ENCODE measurements around the gene OR52E8. TPM values are rescaled to one million over a fixed set of nuclear protein-coding genes. Genes with fewer than 3 reads are reported as not detected.

OR52E8 gene
- total RNA-seq, 4 donors from 2014 or later, result not detected

GRCh38 chr11:5851002-5851401 lies 6.5 kb downstream of the OR52E8 start:
- Histone ChIP-seq H3K36me3 (no peaks in the 10 kb centered on the region), H3K4me1 (no peaks in the 10 kb centered on the region), H3K27ac (no peak overlapping the region), H3K9me3 (peaks cover 0 to 15% (median 2%) of the 10 kb centered on the region in 4 donors), H3K27me3 (no peaks in the 10 kb centered on the region), H3K4me3 (no peak overlapping the region)
- DNase-seq (ENCODE audit: low spot score in 2 of 2), result no peak
- WGBS, 2 donors, result 88 to 96% methylated on average over 1 of the region's 1 CpG
- TF ChIP-seq POLR2A (IDR thresholded peaks at IDR 0.05) (no peak), CTCF (IDR thresholded peaks at IDR 0.05) (no peak)

DNA sequence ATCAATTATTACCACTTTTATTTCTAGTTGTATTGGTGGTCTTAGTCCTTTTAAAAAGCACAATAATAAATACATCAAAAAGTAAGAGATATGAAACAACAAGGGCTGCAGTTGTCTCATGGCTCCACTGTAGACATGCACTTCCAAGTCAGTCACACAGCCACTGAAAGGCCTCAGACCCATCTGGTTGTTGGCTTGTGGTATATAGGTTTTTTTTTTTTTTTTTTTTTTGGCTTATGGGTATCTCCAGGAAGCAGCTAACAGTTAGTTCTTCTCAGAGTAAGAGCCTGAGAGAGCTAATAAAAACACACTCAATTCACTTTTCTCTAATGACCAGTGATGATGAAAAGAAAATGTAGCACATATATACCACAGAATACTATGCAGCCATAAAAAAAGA lies 9.8 kb downstream of the OR52E8 start:
- H3K9me3 ChIP-seq, result peaks cover 0 to 11% (median 0%) of the 10 kb centered on the region in 4 donors
- no peak overlapping the region for H3K4me3 ChIP-seq
- no peak for DNase-seq (ENCODE audit: low spot score in 2 of 2)
- no peaks in the 10 kb centered on the region for H3K4me1 ChIP-seq
- no peaks in the 10 kb centered on the region for H3K36me3 ChIP-seq
- no peak overlapping the region for H3K27ac ChIP-seq
- H3K27me3 ChIP-seq, result no peaks in the 10 kb centered on the region
- TF ChIP-seq EP300 (IDR thresholded peaks at IDR 0.05), result no peak
- no peak for TF ChIP-seq POLR2A (IDR thresholded peaks at IDR 0.05)
- no peak for TF ChIP-seq CTCF (IDR thresholded peaks at IDR 0.05)

DNA sequence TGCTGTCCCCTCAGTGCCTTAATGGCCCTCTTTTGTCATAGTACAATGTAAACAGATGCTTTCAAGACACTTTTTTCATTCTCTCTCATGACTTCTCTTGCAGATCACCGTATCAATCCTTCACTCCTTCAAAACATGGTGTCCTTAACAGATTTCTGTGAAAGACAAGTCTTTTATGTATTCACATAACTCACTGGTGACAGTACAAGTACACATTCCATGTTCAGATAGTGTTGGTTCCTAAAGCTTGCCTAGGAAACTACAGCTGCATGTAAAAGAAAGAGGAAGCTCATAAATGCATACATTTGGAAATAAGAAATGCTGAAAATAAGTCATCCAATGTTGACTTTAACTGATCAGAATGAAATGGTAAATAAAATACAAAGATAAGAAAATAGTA lies 10.8 kb downstream of the OR52E8 start:
- 32 to 53% methylated on average over 1 of the region's 1 CpG for WGBS, 2 donors
- TF ChIP-seq EP300 (IDR thresholded peaks at IDR 0.05) (no peak), CTCF (IDR thresholded peaks at IDR 0.05) (no peak), POLR2A (IDR thresholded peaks at IDR 0.05) (no peak)

GRCh38 chr11:5841797-5842196 lies 15.7 kb downstream of the OR52E8 start, which contains the start of gene OR52E6:
OR52E6 (minus strand) TSS chr11:5841897; CDS start chr11:5841897, 0 bp downstream.
- Histone ChIP-seq H3K4me3 (no peak within 1 kb of the TSS), H3K27ac (no peak within 1 kb of the TSS), H3K27me3 (no peaks in the 10 kb centered on the region), H3K9me3 (no peaks in the 10 kb centered on the region), H3K36me3 (no peaks in the 10 kb centered on the region), H3K4me1 (no peaks in the 10 kb centered on the region)
- DNase-seq (ENCODE audit: low spot score in 2 of 2), result no peak
- TF ChIP-seq POLR2A (IDR thresholded peaks at IDR 0.05) (no peak), CTCF (IDR thresholded peaks at IDR 0.05) (no peak), EP300 (IDR thresholded peaks at IDR 0.05) (no peak)
- WGBS, 2 donors, result 32 to 70% methylated on average over 1 of the region's 1 CpG

More for the DNA sequence above, 10.8 kb downstream of the OR52E8 start:
- no peak overlapping the region for H3K4me3 ChIP-seq
- H3K36me3 ChIP-seq, result no peaks in the 10 kb centered on the region
- H3K27ac ChIP-seq, result no peak overlapping the region
- DNase-seq (ENCODE audit: low spot score in 2 of 2), result no peak
- H3K9me3 ChIP-seq, result peaks cover 0 to 3% (median 0%) of the 10 kb centered on the region in 4 donors
- H3K4me1 ChIP-seq, result no peaks in the 10 kb centered on the region
- no peaks in the 10 kb centered on the region for H3K27me3 ChIP-seq

DNA sequence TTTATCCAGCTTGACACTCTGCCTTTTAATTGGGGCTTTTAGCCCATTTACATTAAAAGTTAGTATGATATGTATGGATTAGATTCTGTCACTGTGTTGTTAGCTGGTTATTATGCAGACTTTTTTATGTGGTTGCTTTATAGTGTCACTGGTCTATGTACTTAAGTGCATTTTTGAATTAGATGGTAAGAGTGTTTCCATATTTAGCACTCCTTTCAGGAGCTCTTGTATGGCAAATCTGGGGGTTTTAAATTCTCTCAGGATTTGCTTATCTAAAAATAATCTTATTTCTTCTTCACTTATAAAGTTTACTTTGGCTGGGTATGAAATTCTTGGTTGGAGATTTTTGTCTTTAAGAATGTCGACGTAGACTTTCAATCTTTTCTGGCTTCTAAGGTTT lies 19.8 kb downstream of the OR52E8 start:
- no peak overlapping the region for H3K27ac ChIP-seq
- H3K9me3 ChIP-seq, result no peaks in the 10 kb centered on the region
- no peak overlapping the region for H3K4me3 ChIP-seq
- no peaks in the 10 kb centered on the region for H3K27me3 ChIP-seq
- TF ChIP-seq CTCF (IDR thresholded peaks at IDR 0.05) (no peak), POLR2A (IDR thresholded peaks at IDR 0.05) (no peak), EP300 (IDR thresholded peaks at IDR 0.05) (no peak)
- H3K36me3 ChIP-seq, result no peaks in the 10 kb centered on the region
- H3K4me1 ChIP-seq, result no peaks in the 10 kb centered on the region
- no peak for DNase-seq (ENCODE audit: low spot score in 2 of 2)
- WGBS, 2 donors, result 90 to 92% methylated on average over 2 of the region's 2 CpGs
